ENCODE results near the gene KLF6.

DNA sequence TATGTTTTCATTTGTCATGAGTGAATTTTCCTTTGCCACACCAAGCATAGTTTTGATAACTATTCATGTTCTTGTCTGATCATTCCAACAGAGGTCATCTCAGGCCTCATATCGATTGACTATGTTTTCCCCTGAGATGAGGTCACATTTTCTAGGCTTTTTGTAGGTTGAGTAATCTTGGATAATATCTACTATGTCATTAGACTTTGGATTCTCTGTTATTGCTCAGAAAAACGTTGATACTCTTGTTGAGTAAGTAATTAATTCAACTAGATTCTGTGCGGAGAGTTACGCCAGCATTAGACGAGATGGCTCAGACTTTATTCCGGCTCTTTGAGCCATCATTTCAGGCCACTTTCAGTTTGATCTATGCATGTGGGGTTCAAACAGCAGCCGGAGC is 57.7 kb downstream of the KLF6 start:
- TF ChIP-seq, protein P1, sequence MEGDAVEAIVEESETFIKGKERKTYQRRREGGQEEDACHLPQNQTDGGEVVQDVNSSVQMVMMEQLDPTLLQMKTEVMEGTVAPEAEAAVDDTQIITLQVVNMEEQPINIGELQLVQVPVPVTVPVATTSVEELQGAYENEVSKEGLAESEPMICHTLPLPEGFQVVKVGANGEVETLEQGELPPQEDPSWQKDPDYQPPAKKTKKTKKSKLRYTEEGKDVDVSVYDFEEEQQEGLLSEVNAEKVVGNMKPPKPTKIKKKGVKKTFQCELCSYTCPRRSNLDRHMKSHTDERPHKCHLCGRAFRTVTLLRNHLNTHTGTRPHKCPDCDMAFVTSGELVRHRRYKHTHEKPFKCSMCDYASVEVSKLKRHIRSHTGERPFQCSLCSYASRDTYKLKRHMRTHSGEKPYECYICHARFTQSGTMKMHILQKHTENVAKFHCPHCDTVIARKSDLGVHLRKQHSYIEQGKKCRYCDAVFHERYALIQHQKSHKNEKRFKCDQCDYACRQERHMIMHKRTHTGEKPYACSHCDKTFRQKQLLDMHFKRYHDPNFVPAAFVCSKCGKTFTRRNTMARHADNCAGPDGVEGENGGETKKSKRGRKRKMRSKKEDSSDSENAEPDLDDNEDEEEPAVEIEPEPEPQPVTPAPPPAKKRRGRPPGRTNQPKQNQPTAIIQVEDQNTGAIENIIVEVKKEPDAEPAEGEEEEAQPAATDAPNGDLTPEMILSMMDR (conservative IDR thresholded peaks at IDR 0.05 in 1 of 2, IDR thresholded peaks at IDR 0.05 in 1 of 2; ENCODE audit: low read depth in 1 of 2, low read length in 2 of 2): no peak
- TF ChIP-seq EZH2 (IDR thresholded peaks at IDR 0.05; ENCODE audit: low read length, missing control alignments): no peak

Data from fibroblast of lung (primary cell).